ENCODE data around the gene SLC9A8. TPM values are rescaled to one million over a fixed set of nuclear protein-coding genes. Genes with fewer than 3 reads are reported as not detected.
"Not testable (repeated sequence)": the region's sequence is repeated elsewhere in the genome, so short reads cannot be mapped to it uniquely, and the experiment has no call there.

Gene SLC9A8
- total RNA-seq, 1 experiment from 2014 or later, result 6.5 TPM

GRCh38 chr20:49804364-49804763 is 8.3 kb upstream of the SLC9A8 start:
- Mint-ChIP-seq H3K27me3 (ENCODE audit: low read depth) (no peaks in the 10 kb centered on the region), H3K4me3 (no peak overlapping the region), H3K27ac (no peak overlapping the region), H3K36me3 (no peaks in the 10 kb centered on the region), H3K9me3 (no peaks in the 10 kb centered on the region), H3K4me1 (no peaks in the 10 kb centered on the region)
- TF ChIP-seq TEAD4 (CRISPR knock-in tag; IDR thresholded peaks at IDR 0.05), result no peak
- no peak for TF ChIP-seq KAT7 (CRISPR knock-in tag; IDR thresholded peaks at IDR 0.05; ENCODE audit: borderline replicate concordance)
- TF ChIP-seq, protein P1, sequence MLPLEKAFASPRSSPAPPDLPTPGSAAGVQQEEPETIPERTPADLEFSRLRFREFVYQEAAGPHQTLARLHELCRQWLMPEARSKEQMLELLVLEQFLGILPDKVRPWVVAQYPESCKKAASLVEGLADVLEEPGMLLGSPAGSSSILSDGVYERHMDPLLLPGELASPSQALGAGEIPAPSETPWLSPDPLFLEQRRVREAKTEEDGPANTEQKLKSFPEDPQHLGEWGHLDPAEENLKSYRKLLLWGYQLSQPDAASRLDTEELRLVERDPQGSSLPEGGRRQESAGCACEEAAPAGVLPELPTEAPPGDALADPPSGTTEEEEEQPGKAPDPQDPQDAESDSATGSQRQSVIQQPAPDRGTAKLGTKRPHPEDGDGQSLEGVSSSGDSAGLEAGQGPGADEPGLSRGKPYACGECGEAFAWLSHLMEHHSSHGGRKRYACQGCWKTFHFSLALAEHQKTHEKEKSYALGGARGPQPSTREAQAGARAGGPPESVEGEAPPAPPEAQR (CRISPR knock-in tag; IDR thresholded peaks at IDR 0.05), result no peak
- no peak for TF ChIP-seq ZMAT4 (CRISPR knock-in tag; IDR thresholded peaks at IDR 0.05)
- TF ChIP-seq RORB (CRISPR knock-in tag; IDR thresholded peaks at IDR 0.05), result no peak
- no peak for TF ChIP-seq MXD4 (CRISPR knock-in tag; IDR thresholded peaks at IDR 0.05; ENCODE audit: borderline replicate concordance)
- no peak for TF ChIP-seq CTCF (IDR thresholded peaks at IDR 0.05)
- TF ChIP-seq, protein P2, sequence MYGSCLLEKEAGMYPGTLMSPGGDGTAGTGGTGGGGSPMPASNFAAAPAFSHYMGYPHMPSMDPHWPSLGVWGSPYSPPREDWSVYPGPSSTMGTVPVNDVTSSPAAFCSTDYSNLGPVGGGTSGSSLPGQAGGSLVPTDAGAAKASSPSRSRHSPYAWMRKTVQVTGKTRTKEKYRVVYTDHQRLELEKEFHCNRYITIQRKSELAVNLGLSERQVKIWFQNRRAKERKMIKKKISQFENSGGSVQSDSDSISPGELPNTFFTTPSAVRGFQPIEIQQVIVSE (CRISPR knock-in tag; IDR thresholded peaks at IDR 0.05; ENCODE audit: borderline replicate concordance), result no peak
- TF ChIP-seq, protein P3, sequence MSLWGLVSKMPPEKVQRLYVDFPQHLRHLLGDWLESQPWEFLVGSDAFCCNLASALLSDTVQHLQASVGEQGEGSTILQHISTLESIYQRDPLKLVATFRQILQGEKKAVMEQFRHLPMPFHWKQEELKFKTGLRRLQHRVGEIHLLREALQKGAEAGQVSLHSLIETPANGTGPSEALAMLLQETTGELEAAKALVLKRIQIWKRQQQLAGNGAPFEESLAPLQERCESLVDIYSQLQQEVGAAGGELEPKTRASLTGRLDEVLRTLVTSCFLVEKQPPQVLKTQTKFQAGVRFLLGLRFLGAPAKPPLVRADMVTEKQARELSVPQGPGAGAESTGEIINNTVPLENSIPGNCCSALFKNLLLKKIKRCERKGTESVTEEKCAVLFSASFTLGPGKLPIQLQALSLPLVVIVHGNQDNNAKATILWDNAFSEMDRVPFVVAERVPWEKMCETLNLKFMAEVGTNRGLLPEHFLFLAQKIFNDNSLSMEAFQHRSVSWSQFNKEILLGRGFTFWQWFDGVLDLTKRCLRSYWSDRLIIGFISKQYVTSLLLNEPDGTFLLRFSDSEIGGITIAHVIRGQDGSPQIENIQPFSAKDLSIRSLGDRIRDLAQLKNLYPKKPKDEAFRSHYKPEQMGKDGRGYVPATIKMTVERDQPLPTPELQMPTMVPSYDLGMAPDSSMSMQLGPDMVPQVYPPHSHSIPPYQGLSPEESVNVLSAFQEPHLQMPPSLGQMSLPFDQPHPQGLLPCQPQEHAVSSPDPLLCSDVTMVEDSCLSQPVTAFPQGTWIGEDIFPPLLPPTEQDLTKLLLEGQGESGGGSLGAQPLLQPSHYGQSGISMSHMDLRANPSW (CRISPR knock-in tag; conservative IDR thresholded peaks at IDR 0.05; ENCODE audit: low read depth), result no peak
- TF ChIP-seq ATF1 (CRISPR knock-in tag; IDR thresholded peaks at IDR 0.05), result no peak
- no peak for TF ChIP-seq NR1H2 (CRISPR knock-in tag; IDR thresholded peaks at IDR 0.05)
- no peak for ATAC-seq
- CTCF ChIA-PET, result no interaction called here
- POLR2A ChIA-PET, result interaction anchor here (0.6 kb wide), 1 partner anchor 494 kb away, joined by 3 read pairs; no protein-coding TSS in a partner anchor
- DNase-seq (ENCODE audit: low spot score), result no peak

DNA sequence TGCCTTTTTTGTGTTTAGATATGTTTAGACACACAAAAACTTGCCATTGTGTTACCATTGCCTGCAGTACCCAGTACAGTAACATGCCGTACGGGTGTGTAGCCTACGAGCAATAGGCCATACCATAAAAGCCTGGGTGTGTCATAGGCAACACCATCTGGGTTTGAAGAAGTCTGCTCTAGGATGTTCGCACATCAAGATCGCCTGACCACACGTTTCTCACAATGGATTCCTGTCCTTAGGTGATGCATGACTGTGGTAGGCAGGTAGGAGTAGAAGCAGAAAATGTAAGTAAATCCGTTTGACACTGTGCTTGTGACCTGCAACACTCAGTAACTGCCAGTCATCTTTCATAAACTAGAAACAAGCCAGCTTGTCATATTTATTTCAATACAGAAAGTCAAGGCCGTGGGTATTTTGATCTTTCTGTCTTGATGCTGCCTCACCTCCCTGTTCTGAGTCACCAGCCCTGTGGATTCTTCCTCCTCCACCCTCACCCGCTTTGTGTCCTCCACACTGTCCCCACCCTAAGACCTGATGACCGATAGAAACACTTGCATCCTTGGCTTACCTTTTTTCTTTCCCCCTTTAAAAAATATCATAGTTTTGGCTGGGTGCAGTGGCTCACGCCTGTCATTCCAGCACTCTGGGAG is 7.3 kb upstream of the SLC9A8 start:
- not testable (repeated sequence) for H3K4me3 Mint-ChIP-seq; ATAC-seq; H3K27ac Mint-ChIP-seq; H3K36me3 Mint-ChIP-seq; H3K9me3 Mint-ChIP-seq; DNase-seq (ENCODE audit: low spot score); H3K4me1 Mint-ChIP-seq; H3K27me3 Mint-ChIP-seq (ENCODE audit: low read depth)
- ChIA-PET POLR2A (interaction anchor here (0.6 kb wide), 2 partner anchors 38 to 207 kb away, joined by 3 to 4 read pairs; no protein-coding TSS in a partner anchor), CTCF (interaction anchor here (0.6 kb wide), 1 partner anchor 269 kb away, joined by 3 read pairs; no protein-coding TSS in a partner anchor)

DNA sequence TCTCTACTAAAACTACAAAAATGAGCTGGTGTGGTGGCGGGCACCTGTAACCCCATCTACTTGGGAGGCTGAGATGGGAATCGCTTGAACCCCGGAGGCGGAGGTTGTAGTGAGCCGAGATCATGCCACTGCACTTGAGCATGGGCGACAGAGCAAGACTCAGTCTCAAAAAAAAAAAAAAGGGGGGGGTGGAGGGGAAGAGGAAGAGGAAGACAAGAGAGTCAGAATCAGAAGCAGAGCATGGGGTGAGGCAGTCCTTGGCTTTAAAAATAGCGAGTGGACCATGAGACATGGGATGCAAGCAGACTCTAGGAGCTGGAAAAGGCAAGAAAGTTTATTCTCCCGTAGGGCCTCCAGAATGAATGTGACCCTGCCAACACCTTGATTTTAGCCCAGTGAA is 3.9 kb upstream of the SLC9A8 start:
- DNase-seq (ENCODE audit: low spot score) (no peak), ATAC-seq (no peak)
- CTCF ChIA-PET, result no interaction called here
- Mint-ChIP-seq H3K27ac (no peak overlapping the region), H3K9me3 (no peaks in the 10 kb centered on the region), H3K4me1 (peaks cover 16% of the 10 kb centered on the region), H3K36me3 (no peaks in the 10 kb centered on the region), H3K27me3 (ENCODE audit: low read depth) (no peaks in the 10 kb centered on the region; the same call in 1 of the 2 replicates), H3K4me3 (no peak overlapping the region)
- POLR2A ChIA-PET, result no interaction called here
- TF ChIP-seq ZNF232 (CRISPR knock-in tag; IDR thresholded peaks at IDR 0.05) (no peak), CTCF (IDR thresholded peaks at IDR 0.05) (no peak), KAT7 (CRISPR knock-in tag; IDR thresholded peaks at IDR 0.05; ENCODE audit: borderline replicate concordance) (no peak), SMAD4 (CRISPR knock-in tag; IDR thresholded peaks at IDR 0.05) (no peak), USF1 (CRISPR knock-in tag; IDR thresholded peaks at IDR 0.05) (no peak)
- TF ChIP-seq, protein P4, sequence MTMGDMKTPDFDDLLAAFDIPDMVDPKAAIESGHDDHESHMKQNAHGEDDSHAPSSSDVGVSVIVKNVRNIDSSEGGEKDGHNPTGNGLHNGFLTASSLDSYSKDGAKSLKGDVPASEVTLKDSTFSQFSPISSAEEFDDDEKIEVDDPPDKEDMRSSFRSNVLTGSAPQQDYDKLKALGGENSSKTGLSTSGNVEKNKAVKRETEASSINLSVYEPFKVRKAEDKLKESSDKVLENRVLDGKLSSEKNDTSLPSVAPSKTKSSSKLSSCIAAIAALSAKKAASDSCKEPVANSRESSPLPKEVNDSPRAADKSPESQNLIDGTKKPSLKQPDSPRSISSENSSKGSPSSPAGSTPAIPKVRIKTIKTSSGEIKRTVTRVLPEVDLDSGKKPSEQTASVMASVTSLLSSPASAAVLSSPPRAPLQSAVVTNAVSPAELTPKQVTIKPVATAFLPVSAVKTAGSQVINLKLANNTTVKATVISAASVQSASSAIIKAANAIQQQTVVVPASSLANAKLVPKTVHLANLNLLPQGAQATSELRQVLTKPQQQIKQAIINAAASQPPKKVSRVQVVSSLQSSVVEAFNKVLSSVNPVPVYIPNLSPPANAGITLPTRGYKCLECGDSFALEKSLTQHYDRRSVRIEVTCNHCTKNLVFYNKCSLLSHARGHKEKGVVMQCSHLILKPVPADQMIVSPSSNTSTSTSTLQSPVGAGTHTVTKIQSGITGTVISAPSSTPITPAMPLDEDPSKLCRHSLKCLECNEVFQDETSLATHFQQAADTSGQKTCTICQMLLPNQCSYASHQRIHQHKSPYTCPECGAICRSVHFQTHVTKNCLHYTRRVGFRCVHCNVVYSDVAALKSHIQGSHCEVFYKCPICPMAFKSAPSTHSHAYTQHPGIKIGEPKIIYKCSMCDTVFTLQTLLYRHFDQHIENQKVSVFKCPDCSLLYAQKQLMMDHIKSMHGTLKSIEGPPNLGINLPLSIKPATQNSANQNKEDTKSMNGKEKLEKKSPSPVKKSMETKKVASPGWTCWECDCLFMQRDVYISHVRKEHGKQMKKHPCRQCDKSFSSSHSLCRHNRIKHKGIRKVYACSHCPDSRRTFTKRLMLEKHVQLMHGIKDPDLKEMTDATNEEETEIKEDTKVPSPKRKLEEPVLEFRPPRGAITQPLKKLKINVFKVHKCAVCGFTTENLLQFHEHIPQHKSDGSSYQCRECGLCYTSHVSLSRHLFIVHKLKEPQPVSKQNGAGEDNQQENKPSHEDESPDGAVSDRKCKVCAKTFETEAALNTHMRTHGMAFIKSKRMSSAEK (CRISPR knock-in tag; IDR thresholded peaks at IDR 0.05; ENCODE audit: borderline replicate concordance), result no peak
